Liver (tissue), 9 donors: ENCODE results near the gene FAAH2. TPM values are rescaled to one million over a fixed set of nuclear protein-coding genes. Genes with fewer than 3 reads are reported as not detected.

Experiments used
- DNase-seq: peaks from one replicate; pipeline ENCODE4 v3.0.0-alpha.2; 2017; ENCODE audit warnings: low spot score
- H3K27ac ChIP-seq, 2 donors: one replicate each; pipeline ENCODE4 v1.7.0; 2013; ENCODE audit warnings: inconsistent platforms in 2 of 2, low read length in 2 of 2, control low read depth in 1 of 2, low read depth in 1 of 2, mild to moderate bottlenecking in 1 of 2
- H3K27me3 ChIP-seq, 4 donors: one replicate each; pipeline versions ENCODE4 v1.6.1 to v1.7.0; 2013; ENCODE audit warnings: low read length in 3 of 4, inconsistent platforms in 1 of 4, mild to moderate bottlenecking in 1 of 4, moderate library complexity in 1 of 4; ENCODE audit not compliant: control insufficient read depth in 4 of 4, insufficient read depth in 4 of 4
- H3K36me3 ChIP-seq, 4 donors: one replicate each; pipeline versions ENCODE4 v1.6.1 to v1.7.0; 2013; ENCODE audit warnings: low read length in 3 of 4, mild to moderate bottlenecking in 3 of 4, low read depth in 1 of 4, moderate library complexity in 1 of 4; ENCODE audit not compliant: control insufficient read depth in 4 of 4, insufficient read depth in 3 of 4
- H3K4me1 ChIP-seq, 4 donors: one replicate each; pipeline versions ENCODE4 v1.6.1 to v1.7.0; 2013; ENCODE audit warnings: low read length in 3 of 4, mild to moderate bottlenecking in 3 of 4, moderate library complexity in 1 of 4; ENCODE audit not compliant: control insufficient read depth in 4 of 4, insufficient read depth in 4 of 4
- H3K4me3 ChIP-seq, 3 donors: one replicate each; pipeline versions ENCODE4 v1.6.1 to v1.7.0; 2013; ENCODE audit warnings: low read length in 3 of 3, control low read depth in 1 of 3, low read depth in 1 of 3, mild to moderate bottlenecking in 1 of 3
- H3K9ac ChIP-seq, 2 donors: one replicate each; pipeline ENCODE4 v1.7.0; 2013; ENCODE audit warnings: low read length in 2 of 2, mild to moderate bottlenecking in 2 of 2, moderate library complexity in 2 of 2, control low read depth in 1 of 2, low read depth in 1 of 2
- H3K9me3 ChIP-seq, 4 donors: one replicate each; pipeline versions ENCODE4 v1.6.1 to v1.7.0; 2013; ENCODE audit warnings: low read length in 3 of 4; ENCODE audit not compliant: control insufficient read depth in 4 of 4
- EGR1 ChIP-seq, 2 donors: IDR thresholded peaks; 2 replicates each; pipeline ENCODE4 v1.6.1; 2016 to 2018; ENCODE audit warnings: antibody characterized with exemption in 2 of 2, low read depth in 2 of 2
- FOXA1 ChIP-seq: IDR thresholded peaks from 2 replicates; pipeline ENCODE4 v1.6.1; 2016; ENCODE audit warnings: antibody characterized with exemption
- FOXA2 ChIP-seq: IDR thresholded peaks from 2 replicates; pipeline ENCODE4 v1.6.1; 2016; ENCODE audit warnings: antibody characterized with exemption
- GABPA ChIP-seq, 2 donors: IDR thresholded peaks in 1 of 2; conservative IDR thresholded peaks in 1 of 2; 2 replicates each; pipeline ENCODE4 v1.6.1; 2016; ENCODE audit warnings: antibody characterized with exemption in 2 of 2, mild to moderate bottlenecking in 1 of 2, moderate library complexity in 1 of 2
- HNF4A ChIP-seq, 2 donors: conservative IDR thresholded peaks; 2 replicates each; pipeline ENCODE4 v1.6.1; 2016; ENCODE audit warnings: antibody characterized with exemption in 2 of 2, mild to moderate bottlenecking in 2 of 2
- HNF4G ChIP-seq: IDR thresholded peaks from 2 replicates; pipeline ENCODE4 v1.6.1; 2016; ENCODE audit warnings: antibody characterized with exemption
- JUND ChIP-seq, 2 donors: IDR thresholded peaks; 2 replicates each; pipeline ENCODE4 v1.6.1; 2016; ENCODE audit warnings: antibody characterized with exemption in 2 of 2
- NR2F2 ChIP-seq: IDR thresholded peaks from 2 replicates; pipeline ENCODE4 v1.6.1; 2016; ENCODE audit warnings: antibody characterized with exemption
- RAD21 ChIP-seq, 2 donors: IDR thresholded peaks; 2 replicates each; pipeline ENCODE4 v1.6.1; 2016; ENCODE audit warnings: antibody characterized with exemption in 2 of 2, mild to moderate bottlenecking in 2 of 2
- REST ChIP-seq: IDR thresholded peaks from 2 replicates; pipeline ENCODE4 v1.6.1; 2016; ENCODE audit warnings: antibody characterized with exemption, mild to moderate bottlenecking
- RXRA ChIP-seq, 2 donors: IDR thresholded peaks; 2 replicates each; pipeline ENCODE4 v1.6.1; 2017 to 2018; ENCODE audit warnings: antibody characterized with exemption in 2 of 2, mild to moderate bottlenecking in 1 of 2
- SP1 ChIP-seq: IDR thresholded peaks from 2 replicates; pipeline ENCODE4 v1.6.1; 2018; ENCODE audit warnings: antibody characterized with exemption, mild to moderate bottlenecking
- TAF1 ChIP-seq: conservative IDR thresholded peaks from 2 replicates; pipeline ENCODE4 v1.6.1; 2016; ENCODE audit warnings: antibody characterized with exemption, mild to moderate bottlenecking
- YY1 ChIP-seq: IDR thresholded peaks from 2 replicates; pipeline ENCODE4 v1.6.1; 2016; ENCODE audit warnings: antibody characterized with exemption, mild to moderate bottlenecking
- WGBS: extraction: QIAGEN DNeasy Blood & Tissue Kit; methylation state at CpG from one replicate; pipeline ENCODE4 v1.1.7; 2013; 5-methylcytosine and 5-hydroxymethylcytosine counted together
- polyA plus RNA-seq, 2 donors: library from polyadenylated mRNA; stranded (reverse) in 1 of 2; unstranded in 1 of 2; fragments of 200-250 nt in 1 of 2; fragments of >200 nt in 1 of 2; fragmentation: Nextera tagmentation in 1 of 2; extraction: Ambion mirVana in 1 of 2; gene quantifications; one replicate each; pipeline versions ENCODE4 v1.2.1 to v1.2.3, GENCODE V29; 2013 to 2015
- total RNA-seq, 2 donors: library from RNA; depleted of rRNA; stranded (reverse); fragments of >200 nt; gene quantifications; one replicate each; pipeline ENCODE4 v1.2.3, GENCODE V29; 2014
- TF ChIP-seq, protein P1 (sequence below): IDR thresholded peaks from 2 replicates; pipeline ENCODE4 v1.6.1; 2016; ENCODE audit warnings: antibody characterized with exemption
- TF ChIP-seq, protein P2 (sequence below): IDR thresholded peaks from 2 replicates; pipeline ENCODE4 v1.6.1; 2016; ENCODE audit warnings: antibody characterized with exemption
- TF ChIP-seq, protein P3 (sequence below): IDR thresholded peaks from 2 replicates; pipeline ENCODE4 v1.6.1; 2016; ENCODE audit warnings: antibody characterized with exemption
- TF ChIP-seq, protein P4 (sequence below): fragments of 150-350 bp; IDR thresholded peaks from 2 replicates; pipeline ENCODE4 v1.5.1; 2017; ENCODE audit warnings: improper control_type of control experiment, low read depth, low read length; ENCODE audit not compliant: missing input control
- donor health status: healthy.
- donor health status: healthy.
- donor health status: healthy.
- donor health status: healthy.
- donor health status: healthy.

FAAH2 gene
- total and polyA plus RNA-seq, 4 donors: 3.6 to 13.9 (median 5.8) TPM

GRCh38 chrX:57481514-57481913 is 195.0 kb downstream of the FAAH2 start:
- Histone ChIP-seq H3K4me1 (no peaks in the 10 kb centered on the region), H3K9me3 (peaks cover 0 to 2% (median 0%) of the 10 kb centered on the region in 4 donors), H3K36me3 (no peaks in the 10 kb centered on the region), H3K27me3 (peaks cover 0 to 2% (median 0%) of the 10 kb centered on the region in 4 donors), H3K4me3 (no peak overlapping the region), H3K27ac (no peak overlapping the region), H3K9ac (no peak overlapping the region)
- WGBS: 94% methylated on average over 6 of the region's 6 CpGs
- DNase-seq: no peak
- TF ChIP-seq FOXA2: no peak
- no peak for TF ChIP-seq RXRA (IDR thresholded peaks at IDR 0.05)
- TF ChIP-seq FOXA1: no peak
- no peak for TF ChIP-seq YY1
- TF ChIP-seq, protein P1, sequence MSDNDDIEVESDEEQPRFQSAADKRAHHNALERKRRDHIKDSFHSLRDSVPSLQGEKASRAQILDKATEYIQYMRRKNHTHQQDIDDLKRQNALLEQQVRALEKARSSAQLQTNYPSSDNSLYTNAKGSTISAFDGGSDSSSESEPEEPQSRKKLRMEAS: no peak
- TF ChIP-seq HNF4A (conservative IDR thresholded peaks at IDR 0.05): no peak
- TF ChIP-seq, protein P2, sequence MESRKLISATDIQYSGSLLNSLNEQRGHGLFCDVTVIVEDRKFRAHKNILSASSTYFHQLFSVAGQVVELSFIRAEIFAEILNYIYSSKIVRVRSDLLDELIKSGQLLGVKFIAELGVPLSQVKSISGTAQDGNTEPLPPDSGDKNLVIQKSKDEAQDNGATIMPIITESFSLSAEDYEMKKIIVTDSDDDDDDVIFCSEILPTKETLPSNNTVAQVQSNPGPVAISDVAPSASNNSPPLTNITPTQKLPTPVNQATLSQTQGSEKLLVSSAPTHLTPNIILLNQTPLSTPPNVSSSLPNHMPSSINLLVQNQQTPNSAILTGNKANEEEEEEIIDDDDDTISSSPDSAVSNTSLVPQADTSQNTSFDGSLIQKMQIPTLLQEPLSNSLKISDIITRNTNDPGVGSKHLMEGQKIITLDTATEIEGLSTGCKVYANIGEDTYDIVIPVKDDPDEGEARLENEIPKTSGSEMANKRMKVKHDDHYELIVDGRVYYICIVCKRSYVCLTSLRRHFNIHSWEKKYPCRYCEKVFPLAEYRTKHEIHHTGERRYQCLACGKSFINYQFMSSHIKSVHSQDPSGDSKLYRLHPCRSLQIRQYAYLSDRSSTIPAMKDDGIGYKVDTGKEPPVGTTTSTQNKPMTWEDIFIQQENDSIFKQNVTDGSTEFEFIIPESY: no peak

GRCh38 chrX:57516491-57516890 is 230.0 kb downstream of the FAAH2 start:
- H3K4me3 ChIP-seq: no peak overlapping the region
- WGBS: 87% methylated on average over 5 of the region's 5 CpGs
- H3K36me3 ChIP-seq: no peaks in the 10 kb centered on the region
- H3K27ac ChIP-seq: no peak overlapping the region
- no peaks in the 10 kb centered on the region for H3K4me1 ChIP-seq
- H3K27me3 ChIP-seq: no peaks in the 10 kb centered on the region
- no peak overlapping the region for H3K9ac ChIP-seq
- no peaks in the 10 kb centered on the region for H3K9me3 ChIP-seq
- DNase-seq: no peak
- TF ChIP-seq JUND (IDR thresholded peaks at IDR 0.05): no peak
- TF ChIP-seq, protein P2: no peak
- no peak for TF ChIP-seq FOXA1
- TF ChIP-seq NR2F2: no peak
- TF ChIP-seq SP1: no peak
- TF ChIP-seq HNF4A (conservative IDR thresholded peaks at IDR 0.05): no peak
- no peak for TF ChIP-seq FOXA2
- no peak for TF ChIP-seq RAD21 (IDR thresholded peaks at IDR 0.05)
- TF ChIP-seq, protein P1: no peak
- TF ChIP-seq, protein P3, sequence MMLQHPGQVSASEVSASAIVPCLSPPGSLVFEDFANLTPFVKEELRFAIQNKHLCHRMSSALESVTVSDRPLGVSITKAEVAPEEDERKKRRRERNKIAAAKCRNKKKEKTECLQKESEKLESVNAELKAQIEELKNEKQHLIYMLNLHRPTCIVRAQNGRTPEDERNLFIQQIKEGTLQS: no peak
- TF ChIP-seq HNF4G: no peak
- no peak for TF ChIP-seq REST
- no peak for TF ChIP-seq TAF1
- TF ChIP-seq, protein P4, sequence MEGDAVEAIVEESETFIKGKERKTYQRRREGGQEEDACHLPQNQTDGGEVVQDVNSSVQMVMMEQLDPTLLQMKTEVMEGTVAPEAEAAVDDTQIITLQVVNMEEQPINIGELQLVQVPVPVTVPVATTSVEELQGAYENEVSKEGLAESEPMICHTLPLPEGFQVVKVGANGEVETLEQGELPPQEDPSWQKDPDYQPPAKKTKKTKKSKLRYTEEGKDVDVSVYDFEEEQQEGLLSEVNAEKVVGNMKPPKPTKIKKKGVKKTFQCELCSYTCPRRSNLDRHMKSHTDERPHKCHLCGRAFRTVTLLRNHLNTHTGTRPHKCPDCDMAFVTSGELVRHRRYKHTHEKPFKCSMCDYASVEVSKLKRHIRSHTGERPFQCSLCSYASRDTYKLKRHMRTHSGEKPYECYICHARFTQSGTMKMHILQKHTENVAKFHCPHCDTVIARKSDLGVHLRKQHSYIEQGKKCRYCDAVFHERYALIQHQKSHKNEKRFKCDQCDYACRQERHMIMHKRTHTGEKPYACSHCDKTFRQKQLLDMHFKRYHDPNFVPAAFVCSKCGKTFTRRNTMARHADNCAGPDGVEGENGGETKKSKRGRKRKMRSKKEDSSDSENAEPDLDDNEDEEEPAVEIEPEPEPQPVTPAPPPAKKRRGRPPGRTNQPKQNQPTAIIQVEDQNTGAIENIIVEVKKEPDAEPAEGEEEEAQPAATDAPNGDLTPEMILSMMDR: no peak
- no peak for TF ChIP-seq RXRA (IDR thresholded peaks at IDR 0.05)
- TF ChIP-seq EGR1 (IDR thresholded peaks at IDR 0.05; ENCODE audit: low read depth in 2 of 2): no peak
- no peak for TF ChIP-seq GABPA (IDR thresholded peaks at IDR 0.05 in 1 of 2, conservative IDR thresholded peaks at IDR 0.05 in 1 of 2)
